ENCODE measurements around the gene PLCXD3. TPM values are rescaled to one million over a fixed set of nuclear protein-coding genes. Genes with fewer than 3 reads are reported as not detected.
"Not testable (repeated sequence)": the region's sequence is repeated elsewhere in the genome, so short reads cannot be mapped to it uniquely, and the experiment has no call there.

Gene PLCXD3
- total RNA-seq, 2 experiments from 2014 or later, result not detected

GRCh38 chr5:41519801-41520200 is 9.4 kb upstream of the PLCXD3 start:
- H3K9me3 Mint-ChIP-seq (ENCODE audit: insufficient read depth), result no peaks in the 10 kb centered on the region
- H3K4me1 Mint-ChIP-seq (ENCODE audit: low read depth), result no peaks in the 10 kb centered on the region
- no peak for DNase-seq
- H3K27me3 Mint-ChIP-seq (ENCODE audit: low read depth), result no peaks in the 10 kb centered on the region
- no peaks in the 10 kb centered on the region for H3K36me3 Mint-ChIP-seq (ENCODE audit: low read depth)
- ATAC-seq, result no peak
- H3K27ac Mint-ChIP-seq, result no peak overlapping the region
- POLR2A ChIA-PET, result no interaction called here
- CTCF ChIA-PET, result no interaction called here
- H3K4me3 Mint-ChIP-seq, result no peak overlapping the region

GRCh38 chr5:41517909-41518308 is 7.5 kb upstream of the PLCXD3 start:
- ATAC-seq (no peak), DNase-seq (no peak)
- no peaks in the 10 kb centered on the region for H3K4me1 Mint-ChIP-seq (ENCODE audit: low read depth)
- ChIA-PET POLR2A (no interaction called here), CTCF (no interaction called here)
- H3K27me3 Mint-ChIP-seq (ENCODE audit: low read depth), result no peaks in the 10 kb centered on the region
- H3K27ac Mint-ChIP-seq, result no peak overlapping the region
- no peak overlapping the region for H3K4me3 Mint-ChIP-seq
- no peaks in the 10 kb centered on the region for H3K9me3 Mint-ChIP-seq (ENCODE audit: insufficient read depth)
- H3K36me3 Mint-ChIP-seq (ENCODE audit: low read depth), result no peaks in the 10 kb centered on the region

- Mint-ChIP-seq H3K27ac (no peak overlapping the region), H3K9me3 (ENCODE audit: insufficient read depth) (no peaks in the 10 kb centered on the region), H3K36me3 (ENCODE audit: low read depth) (no peaks in the 10 kb centered on the region), H3K27me3 (ENCODE audit: low read depth) (peaks cover 33% of the 10 kb centered on the region), H3K4me1 (ENCODE audit: low read depth) (no peaks in the 10 kb centered on the region), H3K4me3 (no peak overlapping the region)
- POLR2A ChIA-PET, result no interaction called here
- ATAC-seq, result no peak
- CTCF ChIA-PET, result no interaction called here
- DNase-seq, result no peak
These were observed 840 bp upstream of the PLCXD3 start for GRCh38 chr5:41511241-41511640.

GRCh38 chr5:41509399-41510175 is 814 bp downstream of the PLCXD3 start:
- no peaks in the 10 kb centered on the region for H3K9me3 Mint-ChIP-seq (ENCODE audit: insufficient read depth)
- POLR2A ChIA-PET, result no interaction called here

GRCh38 chr5:41508696-41509398 is 1.6 kb downstream of the PLCXD3 start:
- H3K4me3 Mint-ChIP-seq, result no peak overlapping the region
- no peaks in the 10 kb centered on the region for H3K36me3 Mint-ChIP-seq (ENCODE audit: low read depth)
- no peak for DNase-seq
- H3K9me3 Mint-ChIP-seq (ENCODE audit: insufficient read depth), result no peaks in the 10 kb centered on the region
- H3K27me3 Mint-ChIP-seq (ENCODE audit: low read depth), result peaks cover 33% of the 10 kb centered on the region
- H3K27ac Mint-ChIP-seq, result no peak overlapping the region
- no peaks in the 10 kb centered on the region for H3K4me1 Mint-ChIP-seq (ENCODE audit: low read depth)
- ChIA-PET CTCF (interaction anchor here (0.8 kb wide), 1 partner anchor 11 kb away, joined by 3 read pairs; no protein-coding TSS in a partner anchor), POLR2A (no interaction called here)
- ATAC-seq, result no peak

More at GRCh38 chr5:41509399-41510175, 814 bp downstream of the PLCXD3 start:
- ATAC-seq, result no peak
- Mint-ChIP-seq H3K27me3 (ENCODE audit: low read depth) (peaks cover 33% of the 10 kb centered on the region), H3K4me1 (ENCODE audit: low read depth) (no peaks in the 10 kb centered on the region), H3K4me3 (no peak overlapping the region), H3K27ac (no peak overlapping the region), H3K36me3 (ENCODE audit: low read depth) (no peaks in the 10 kb centered on the region)
- CTCF ChIA-PET, result no interaction called here
- no peak for DNase-seq

- H3K27ac Mint-ChIP-seq, result no peak overlapping the region
- ATAC-seq (no peak), DNase-seq (no peak)
- H3K9me3 Mint-ChIP-seq (ENCODE audit: insufficient read depth), result no peaks in the 10 kb centered on the region
- H3K36me3 Mint-ChIP-seq (ENCODE audit: low read depth), result no peaks in the 10 kb centered on the region
- ChIA-PET CTCF (interaction anchor here (0.8 kb wide), 1 partner anchor 10 kb away, joined by 3 read pairs; no protein-coding TSS in a partner anchor), POLR2A (no interaction called here)
- no peak overlapping the region for H3K4me3 Mint-ChIP-seq
- H3K4me1 Mint-ChIP-seq (ENCODE audit: low read depth), result no peaks in the 10 kb centered on the region
- H3K27me3 Mint-ChIP-seq (ENCODE audit: low read depth), result peaks cover 33% of the 10 kb centered on the region
These were observed 2.2 kb downstream of the PLCXD3 start for GRCh38 chr5:41508186-41508585.

GRCh38 chr5:41507501-41507900 is 2.9 kb downstream of the PLCXD3 start:
- no peak overlapping the region for H3K27ac Mint-ChIP-seq
- H3K9me3 Mint-ChIP-seq (ENCODE audit: insufficient read depth), result no peaks in the 10 kb centered on the region
- ChIA-PET CTCF (no interaction called here), POLR2A (no interaction called here)
- H3K4me1 Mint-ChIP-seq (ENCODE audit: low read depth), result no peaks in the 10 kb centered on the region
- DNase-seq (no peak), ATAC-seq (no peak)
- no peaks in the 10 kb centered on the region for H3K36me3 Mint-ChIP-seq (ENCODE audit: low read depth)
- peaks cover 33% of the 10 kb centered on the region for H3K27me3 Mint-ChIP-seq (ENCODE audit: low read depth)
- H3K4me3 Mint-ChIP-seq, result no peak overlapping the region

- DNase-seq (no peak), ATAC-seq (no peak)
- Mint-ChIP-seq H3K27me3 (ENCODE audit: low read depth) (peaks cover 6% of the 10 kb centered on the region), H3K36me3 (ENCODE audit: low read depth) (no peaks in the 10 kb centered on the region), H3K4me1 (ENCODE audit: low read depth) (no peaks in the 10 kb centered on the region), H3K27ac (no peak overlapping the region), H3K9me3 (ENCODE audit: insufficient read depth) (no peaks in the 10 kb centered on the region), H3K4me3 (no peak overlapping the region)
- POLR2A ChIA-PET, result no interaction called here
- CTCF ChIA-PET, result no interaction called here
These were observed 6.5 kb downstream of the PLCXD3 start for GRCh38 chr5:41503860-41504259.

GRCh38 chr5:41503310-41503709 is 7.1 kb downstream of the PLCXD3 start:
- POLR2A ChIA-PET, result no interaction called here
- ATAC-seq (no peak), DNase-seq (no peak)
- Mint-ChIP-seq H3K27ac (no peak overlapping the region), H3K9me3 (ENCODE audit: insufficient read depth) (no peaks in the 10 kb centered on the region), H3K4me1 (ENCODE audit: low read depth) (no peaks in the 10 kb centered on the region), H3K4me3 (no peak overlapping the region), H3K36me3 (ENCODE audit: low read depth) (no peaks in the 10 kb centered on the region), H3K27me3 (ENCODE audit: low read depth) (peaks cover under 1% of the 10 kb centered on the region)
- CTCF ChIA-PET, result no interaction called here

- POLR2A ChIA-PET; H3K27ac Mint-ChIP-seq; DNase-seq; H3K4me3 Mint-ChIP-seq; H3K4me1 Mint-ChIP-seq (ENCODE audit: low read depth); CTCF ChIA-PET; H3K36me3 Mint-ChIP-seq (ENCODE audit: low read depth); H3K9me3 Mint-ChIP-seq (ENCODE audit: insufficient read depth); ATAC-seq; H3K27me3 Mint-ChIP-seq (ENCODE audit: low read depth): not testable (repeated sequence)
These were observed 16.8 kb downstream of the PLCXD3 start for GRCh38 chr5:41493490-41494126.

- no peaks in the 10 kb centered on the region for H3K36me3 Mint-ChIP-seq (ENCODE audit: low read depth)
- no peaks in the 10 kb centered on the region for H3K4me1 Mint-ChIP-seq (ENCODE audit: low read depth)
- no peak overlapping the region for H3K4me3 Mint-ChIP-seq
- no peak overlapping the region for H3K27ac Mint-ChIP-seq
- no peaks in the 10 kb centered on the region for H3K9me3 Mint-ChIP-seq (ENCODE audit: insufficient read depth)
- ChIA-PET POLR2A (no interaction called here), CTCF (no interaction called here)
- no peaks in the 10 kb centered on the region for H3K27me3 Mint-ChIP-seq (ENCODE audit: low read depth)
- no peak for ATAC-seq
- DNase-seq, result no peak
These were observed 24.9 kb downstream of the PLCXD3 start for GRCh38 chr5:41485533-41485932.

GRCh38 chr5:41482715-41483114 is 27.7 kb downstream of the PLCXD3 start:
- ChIA-PET CTCF (no interaction called here), POLR2A (no interaction called here)
- Mint-ChIP-seq H3K27ac (no peak overlapping the region), H3K27me3 (ENCODE audit: low read depth) (no peaks in the 10 kb centered on the region), H3K9me3 (ENCODE audit: insufficient read depth) (no peaks in the 10 kb centered on the region), H3K4me1 (ENCODE audit: low read depth) (no peaks in the 10 kb centered on the region), H3K4me3 (no peak overlapping the region), H3K36me3 (ENCODE audit: low read depth) (no peaks in the 10 kb centered on the region)
- DNase-seq (no peak), ATAC-seq (no peak)
